Naive thymus-derived CD4-positive, alpha-beta T cell (primary cell): ENCODE measurements around the gene EMC6. TPM values are rescaled to one million over a fixed set of nuclear protein-coding genes. Genes with fewer than 3 reads are reported as not detected.

Source experiments
- ATAC-seq: fragments of 150-1000 bp; cut with Tn5 transposase; 2 replicates; pipeline ENCODE4 v1.10.0; 2021; ENCODE audit warnings: mild to moderate bottlenecking, moderate library complexity
- CTCF ChIA-PET: fragments of 350-600 bp; sonication (Branson Sonifier 250); formaldehyde crosslinking; loops from one replicate; lab custom pipeline; 2021; ENCODE audit warnings: antibody characterized with exemption; lab: Charles Lee
- POLR2A ChIA-PET: fragments of 350-600 bp; sonication (Branson Sonifier 250); formaldehyde crosslinking; loops from one replicate; lab custom pipeline; 2021; ENCODE audit warnings: antibody characterized with exemption, inconsistent platforms; lab: Charles Lee
- DNase-seq, 9 donors: peaks; one replicate each; pipeline versions ENCODE4 v3.0.0 to v3.0.0-alpha.2; 2020 to 2022; ENCODE audit warnings: mixed read lengths in 1 of 9
- H3K27ac ChIP-seq: one replicate; pipeline ENCODE4 v1.7.0; 2013; ENCODE audit warnings: mild to moderate bottlenecking, low read depth, low read length, moderate library complexity
- H3K27me3 ChIP-seq, 2 donors: one replicate each; pipeline ENCODE4 v1.7.0; 2013; ENCODE audit warnings: low read length in 2 of 2, mild to moderate bottlenecking in 2 of 2, moderate library complexity in 2 of 2; ENCODE audit not compliant: control insufficient read depth in 2 of 2, insufficient read depth in 2 of 2
- H3K36me3 ChIP-seq, 3 experiments: 1 replicate in 2 of 3; 2 replicates in 1 of 3; pipeline ENCODE4 v1.7.0; 2013; ENCODE audit warnings: low read length in 3 of 3, mild to moderate bottlenecking in 3 of 3, moderate library complexity in 1 of 3; ENCODE audit not compliant: insufficient read depth in 3 of 3, control insufficient read depth in 2 of 3
- H3K4me1 ChIP-seq, 2 donors: one replicate each; pipeline ENCODE4 v1.7.0; 2013; ENCODE audit warnings: low read length in 2 of 2, mild to moderate bottlenecking in 2 of 2, moderate library complexity in 1 of 2; ENCODE audit not compliant: control insufficient read depth in 2 of 2, insufficient read depth in 2 of 2
- H3K4me3 ChIP-seq: 2 replicates; pipeline ENCODE4 v1.7.0; 2013; ENCODE audit warnings: mild to moderate bottlenecking, low read length
- H3K9me3 ChIP-seq, 3 experiments: 1 replicate in 2 of 3; 2 replicates in 1 of 3; pipeline ENCODE4 v1.7.0; 2013; ENCODE audit warnings: low read length in 3 of 3; ENCODE audit not compliant: control insufficient read depth in 2 of 3
- H3K27ac Mint-ChIP-seq, 9 donors: one replicate each; pipeline ENCODE4 v1.8.0; 2020 to 2022; ENCODE audit warnings: mixed read lengths in 9 of 9, mild to moderate bottlenecking in 8 of 9, moderate library complexity in 5 of 9, inconsistent platforms in 2 of 9
- H3K27me3 Mint-ChIP-seq, 5 donors: one replicate each; pipeline ENCODE4 v1.8.0; 2021 to 2022; ENCODE audit warnings: mixed read lengths in 5 of 5, mild to moderate bottlenecking in 1 of 5
- H3K36me3 Mint-ChIP-seq, 5 donors: one replicate each; pipeline ENCODE4 v1.8.0; 2020 to 2022; ENCODE audit warnings: mixed read lengths in 5 of 5, mild to moderate bottlenecking in 3 of 5, inconsistent platforms in 1 of 5
- H3K4me1 Mint-ChIP-seq, 7 donors: one replicate each; pipeline ENCODE4 v1.8.0; 2020 to 2022; ENCODE audit warnings: mixed read lengths in 7 of 7, mild to moderate bottlenecking in 3 of 7, inconsistent platforms in 1 of 7
- H3K4me3 Mint-ChIP-seq, 10 donors: one replicate each; pipeline ENCODE4 v1.8.0; 2020 to 2022; ENCODE audit warnings: mild to moderate bottlenecking in 10 of 10, mixed read lengths in 10 of 10, moderate library complexity in 6 of 10, inconsistent platforms in 2 of 10
- H3K9me3 Mint-ChIP-seq, 11 donors: one replicate each; pipeline ENCODE4 v1.8.0; 2020 to 2022; ENCODE audit warnings: mixed read lengths in 11 of 11, mild to moderate bottlenecking in 4 of 11, inconsistent platforms in 1 of 11, moderate library complexity in 1 of 11
- intact Hi-C, 2 donors: fragments of 100-400 bp; cut with micrococcal nuclease; formaldehyde crosslinking; loops; one replicate each; pipeline ENCODE4 v1.15.1; 2023
- polyA plus RNA-seq, 2 donors: library from polyadenylated mRNA; unstranded; fragments of 300-500 nt; fragmentation: Illumina TruSeq; gene quantifications; one replicate each; pipeline ENCODE4 v1.2.3, GENCODE V29; 2021
- total RNA-seq, 6 experiments: library from RNA in 5 of 6; stranded (reverse) in 5 of 6; gene quantifications; 1 replicate in 5 of 6; 2 replicates in 1 of 6; pipeline ENCODE4 v1.2.3 and lab custom pipeline; 2021 to 2026

EMC6 gene
- total and polyA plus RNA-seq, 7 experiments from 2014 or later = 23.1 to 133 (median 32.8) TPM

DNA sequence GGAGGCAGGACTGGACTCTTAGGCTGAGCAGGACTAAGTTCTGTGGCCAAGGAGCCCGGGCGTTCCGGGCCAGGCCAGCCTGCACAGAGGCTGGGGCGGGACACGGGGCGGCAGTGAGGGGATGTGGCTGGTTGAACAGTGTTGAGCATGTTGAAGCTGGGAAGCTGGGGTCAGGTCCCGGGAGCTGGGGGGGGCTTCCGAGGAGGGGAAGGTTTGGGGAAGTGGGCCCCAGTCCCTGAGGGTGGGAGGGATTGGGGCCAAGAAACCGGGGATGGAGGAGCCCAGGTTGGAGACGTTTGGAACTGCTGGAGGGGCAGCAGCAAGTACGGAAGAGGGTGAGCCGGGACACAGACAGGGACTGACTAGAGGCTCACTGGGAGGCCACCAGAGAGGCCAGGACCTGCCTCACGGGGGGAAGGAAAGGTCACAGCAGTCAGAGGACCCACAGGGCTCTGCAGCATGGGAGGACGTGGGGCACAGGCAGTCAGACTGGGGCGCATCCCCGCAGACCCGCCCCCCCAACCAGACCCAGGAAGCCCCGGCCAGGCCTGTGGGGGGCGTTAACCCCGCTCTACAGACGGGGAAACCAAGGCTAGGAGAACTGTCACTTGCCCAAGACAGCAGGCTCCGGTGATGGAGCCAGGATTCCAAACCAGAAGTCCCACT, 9.7 kb upstream of the EMC6 start:
- Mint-ChIP-seq H3K9me3 (no peaks in the 10 kb centered on the region), H3K4me1 (no peaks in the 10 kb centered on the region), H3K36me3 (peaks cover 0 to 3% (median 0%) of the 10 kb centered on the region in 5 donors), H3K27me3 (no peaks in the 10 kb centered on the region), H3K27ac (no peak overlapping the region), H3K4me3 (no peak overlapping the region)
- H3K36me3 ChIP-seq = no peaks in the 10 kb centered on the region
- H3K4me3 ChIP-seq = no peak overlapping the region
- DNase-seq (no peak), ATAC-seq (no peak)
- no peaks in the 10 kb centered on the region for H3K9me3 ChIP-seq
- no peaks in the 10 kb centered on the region for H3K27me3 ChIP-seq
- no peak overlapping the region for H3K27ac ChIP-seq
- CTCF ChIA-PET = no interaction called here
- no peaks in the 10 kb centered on the region for H3K4me1 ChIP-seq
- POLR2A ChIA-PET = no interaction called here
- intact Hi-C loops = no loop called here

DNA sequence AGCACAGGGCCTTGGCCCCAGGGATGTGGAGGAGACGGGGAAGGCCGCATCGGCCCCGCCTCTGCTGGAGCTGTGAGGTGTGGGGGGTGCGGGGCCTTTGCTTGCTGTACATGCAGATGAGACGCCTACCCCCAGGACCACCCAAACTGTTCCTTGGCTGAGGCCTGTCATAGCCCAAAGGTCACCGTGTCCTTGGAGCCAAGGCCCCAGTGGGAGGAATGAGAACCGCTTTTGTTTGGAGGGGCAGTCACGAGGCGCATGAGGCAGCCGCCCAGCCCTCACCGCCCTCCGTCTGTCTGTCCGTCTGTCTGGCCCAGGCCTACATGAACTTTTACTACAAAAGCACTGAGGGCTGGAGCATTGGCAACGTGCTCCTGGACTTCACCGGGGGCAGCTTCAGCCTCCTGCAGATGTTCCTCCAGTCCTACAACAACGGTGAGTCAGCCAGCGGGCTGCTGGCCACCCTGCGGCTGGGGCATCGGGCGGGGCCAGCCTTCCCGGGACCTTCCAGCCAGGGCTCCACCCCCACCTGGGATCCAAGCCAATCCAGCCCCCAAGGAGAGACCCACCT, 9.0 kb upstream of the EMC6 start:
- Mint-ChIP-seq H3K9me3 (no peaks in the 10 kb centered on the region), H3K27ac (no peak overlapping the region), H3K4me3 (no peak overlapping the region), H3K36me3 (peaks cover 0 to 3% (median 0%) of the 10 kb centered on the region in 5 donors), H3K27me3 (no peaks in the 10 kb centered on the region), H3K4me1 (no peaks in the 10 kb centered on the region)
- ATAC-seq (no peak), DNase-seq (no peak)
- no peaks in the 10 kb centered on the region for H3K27me3 ChIP-seq
- CTCF ChIA-PET = no interaction called here
- intact Hi-C loops = no loop called here
- no peaks in the 10 kb centered on the region for H3K36me3 ChIP-seq
- POLR2A ChIA-PET = no interaction called here
- H3K4me3 ChIP-seq = no peak overlapping the region
- no peak overlapping the region for H3K27ac ChIP-seq
- H3K9me3 ChIP-seq = no peaks in the 10 kb centered on the region
- no peaks in the 10 kb centered on the region for H3K4me1 ChIP-seq

DNA sequence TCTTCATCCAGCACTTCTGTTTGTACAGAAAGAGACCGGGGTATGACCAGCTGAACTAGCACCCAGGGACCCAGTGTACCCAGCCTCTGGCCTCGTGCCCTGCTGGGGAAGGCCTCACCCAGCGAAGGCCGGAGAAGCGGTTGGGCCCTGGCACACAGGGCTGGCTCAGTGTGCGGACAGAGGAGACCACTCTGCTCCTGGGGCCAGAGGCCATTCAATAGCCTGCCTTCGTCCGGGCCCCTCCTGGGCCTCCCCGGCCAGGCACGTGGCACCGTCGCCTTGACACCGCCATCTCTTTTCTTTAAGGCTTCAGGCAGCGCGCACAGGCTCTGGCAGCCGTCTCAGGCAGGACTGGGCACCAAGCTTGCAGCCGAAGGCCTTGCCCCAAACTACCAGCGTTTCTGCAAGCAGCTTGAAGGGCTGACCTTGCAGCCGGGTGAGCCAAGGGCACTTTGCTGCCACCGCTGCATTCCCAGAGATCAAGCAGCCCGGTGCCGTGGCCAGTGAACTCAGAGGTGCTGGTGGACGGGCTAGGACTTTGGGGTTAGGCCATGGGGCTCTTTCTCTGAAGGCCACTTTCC, 8.2 kb upstream of the EMC6 start:
- peaks cover 0 to 3% (median 0%) of the 10 kb centered on the region in 5 donors for H3K36me3 Mint-ChIP-seq
- H3K27me3 Mint-ChIP-seq = no peaks in the 10 kb centered on the region
- Histone ChIP-seq H3K36me3 (no peaks in the 10 kb centered on the region), H3K4me3 (no peak overlapping the region), H3K27me3 (no peaks in the 10 kb centered on the region), H3K27ac (no peak overlapping the region), H3K9me3 (no peaks in the 10 kb centered on the region), H3K4me1 (no peaks in the 10 kb centered on the region)
- intact Hi-C loops = no loop called here
- CTCF ChIA-PET = no interaction called here
- no peak overlapping the region for H3K4me3 Mint-ChIP-seq
- POLR2A ChIA-PET = no interaction called here
- no peak overlapping the region for H3K27ac Mint-ChIP-seq
- H3K4me1 Mint-ChIP-seq = peaks cover 0 to 4% (median 2%) of the 10 kb centered on the region in 7 donors
- ATAC-seq (no peak), DNase-seq (no peak)
- H3K9me3 Mint-ChIP-seq = no peaks in the 10 kb centered on the region

DNA sequence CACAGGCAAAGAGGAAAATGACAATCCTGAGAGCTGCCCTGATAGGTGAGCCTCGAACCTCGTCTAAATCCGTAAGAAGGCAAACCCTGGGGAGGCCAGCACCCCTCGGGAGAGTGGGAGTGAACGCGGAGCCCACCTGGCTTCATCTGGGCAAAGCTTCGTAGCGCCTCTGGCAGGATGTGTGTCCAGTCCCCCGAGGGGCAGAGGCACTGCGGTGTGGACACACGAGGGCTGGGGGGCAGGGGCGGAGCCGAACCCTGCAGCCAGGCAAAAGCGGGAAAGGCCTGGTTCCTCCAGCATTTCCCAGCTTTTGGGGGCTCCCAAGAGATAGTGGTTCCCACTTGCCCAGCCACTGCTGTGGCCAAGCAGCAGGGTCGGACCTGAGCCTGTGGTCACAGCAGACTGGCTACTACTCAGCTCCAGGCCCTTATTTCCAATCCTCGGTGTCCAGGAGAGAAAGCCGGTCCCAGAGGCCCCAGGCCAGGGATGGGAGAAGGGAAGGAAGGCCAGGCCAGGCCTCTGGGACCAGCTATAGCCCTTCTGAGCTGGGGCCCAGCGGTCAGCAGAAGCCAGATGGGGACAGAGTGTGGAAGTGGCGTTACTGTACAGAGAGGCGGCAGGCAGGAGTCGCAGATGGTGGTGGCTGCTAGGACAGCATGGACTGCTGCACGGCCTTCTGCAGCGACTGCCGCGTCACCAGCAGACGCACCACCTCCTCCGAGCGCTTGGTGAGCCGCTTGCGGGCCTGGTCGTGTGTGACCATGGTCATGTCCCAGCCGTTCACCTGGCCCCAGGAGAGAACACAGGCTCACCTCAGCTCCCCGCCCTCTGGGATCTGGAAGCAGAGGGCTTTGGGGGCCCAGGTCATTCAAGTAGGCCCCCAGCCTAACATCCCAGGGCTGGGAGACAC, 5.3 kb upstream of the EMC6 start:
- Histone ChIP-seq H3K9me3 (no peaks in the 10 kb centered on the region), H3K27ac (no peak overlapping the region), H3K36me3 (peaks cover 0 to 4% (median 0%) of the 10 kb centered on the region in 3 experiments), H3K4me3 (no peak overlapping the region), H3K4me1 (peaks cover 0 to 6% of the 10 kb centered on the region in 2 donors), H3K27me3 (no peaks in the 10 kb centered on the region)
- H3K36me3 Mint-ChIP-seq = no peaks in the 10 kb centered on the region
- no peak for DNase-seq
- H3K27ac Mint-ChIP-seq = no peak overlapping the region
- intact Hi-C loops = no loop called here
- ATAC-seq = no peak
- H3K9me3 Mint-ChIP-seq = no peaks in the 10 kb centered on the region
- CTCF ChIA-PET = interaction anchor here (1.1 kb wide), 1 partner anchor 9 kb away, joined by 3 read pairs; no protein-coding TSS in a partner anchor
- H3K27me3 Mint-ChIP-seq = no peaks in the 10 kb centered on the region
- no peak overlapping the region for H3K4me3 Mint-ChIP-seq
- peaks cover 10 to 19% (median 12%) of the 10 kb centered on the region in 7 donors for H3K4me1 Mint-ChIP-seq
- POLR2A ChIA-PET = interaction anchor here (1.4 kb wide), 1 partner anchor 14 kb away, joined by 3 read pairs; no protein-coding TSS in a partner anchor

DNA sequence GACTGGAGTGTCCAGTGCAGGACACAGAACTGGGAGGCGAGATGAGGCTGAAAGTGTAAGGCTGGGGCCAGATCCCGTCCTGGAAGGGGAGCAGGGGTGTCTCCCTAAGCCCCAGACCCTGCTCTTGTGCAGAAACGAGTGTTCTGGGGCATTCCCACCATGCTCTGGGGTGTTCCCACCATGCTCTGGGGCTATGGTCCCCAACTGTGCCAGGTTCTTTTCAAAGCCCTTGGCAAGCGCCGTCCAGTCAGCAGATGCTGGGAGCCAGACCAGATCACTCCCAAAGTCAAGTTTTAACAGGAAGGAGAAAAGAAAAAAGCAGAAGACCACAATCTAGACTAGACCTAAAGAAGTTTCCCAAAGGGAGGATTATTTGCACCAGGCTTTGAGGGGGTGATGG, 2.8 kb upstream of the EMC6 start:
- POLR2A ChIA-PET = no interaction called here
- Mint-ChIP-seq H3K36me3 (peaks cover 0 to 3% (median 0%) of the 10 kb centered on the region in 5 donors), H3K9me3 (no peaks in the 10 kb centered on the region), H3K4me3 (peak overlapping the region in 9 of 10 donors; percentile 21 to 93 (median 43)), H3K27me3 (peaks cover 0 to 2% (median 0%) of the 10 kb centered on the region in 5 donors), H3K4me1 (peaks cover 16 to 38% (median 23%) of the 10 kb centered on the region in 7 donors), H3K27ac (peak overlapping the region in 2 of 9 donors; percentile 11 to 36)
- Histone ChIP-seq H3K27me3 (no peaks in the 10 kb centered on the region), H3K27ac (no peak overlapping the region), H3K36me3 (peaks cover 0 to 4% (median 3%) of the 10 kb centered on the region in 3 experiments), H3K4me1 (peaks cover 8 to 17% of the 10 kb centered on the region in 2 donors), H3K4me3 (no peak overlapping the region), H3K9me3 (no peaks in the 10 kb centered on the region)
- DNase-seq (no peak), ATAC-seq (no peak)
- CTCF ChIA-PET = no interaction called here
- intact Hi-C loops = loop anchor here (5.0 kb wide), 3 partner anchors 56 to 619 kb away; partner anchors contain the start of genes CAMKK1 (in 1 of the 2) and HASPIN (in 1 of the 2)

DNA sequence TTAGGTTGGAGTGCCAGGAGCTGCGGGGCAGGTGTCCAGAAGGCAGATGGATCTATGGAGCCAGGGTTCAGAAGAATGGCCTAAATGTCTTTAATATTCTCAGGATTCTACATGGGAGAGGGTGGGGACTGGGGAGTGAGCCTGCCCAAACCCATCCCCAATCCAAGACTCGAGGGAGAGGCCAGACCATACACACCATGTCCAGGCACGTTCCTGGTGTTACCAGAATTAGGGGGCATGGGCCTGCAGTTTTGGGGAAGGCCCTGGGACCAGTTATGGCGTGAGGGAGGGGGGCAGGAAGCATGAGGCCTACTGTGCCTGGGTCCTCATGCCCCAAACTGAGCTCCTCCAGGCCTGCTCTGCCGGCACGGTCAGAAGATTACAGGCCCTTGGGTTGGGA, 2.1 kb upstream of the EMC6 start:
- Histone ChIP-seq H3K27ac (no peak overlapping the region), H3K9me3 (no peaks in the 10 kb centered on the region), H3K36me3 (peaks cover 0 to 4% (median 3%) of the 10 kb centered on the region in 3 experiments), H3K4me1 (peaks cover 8 to 17% of the 10 kb centered on the region in 2 donors), H3K27me3 (no peaks in the 10 kb centered on the region), H3K4me3 (no peak overlapping the region)
- Mint-ChIP-seq H3K9me3 (no peaks in the 10 kb centered on the region), H3K36me3 (peaks cover 0 to 3% (median 0%) of the 10 kb centered on the region in 5 donors), H3K4me1 (peaks cover 17 to 40% (median 25%) of the 10 kb centered on the region in 7 donors), H3K27ac (peak overlapping the region in 1 of 9 donors; percentile 33), H3K4me3 (peak overlapping the region in 8 of 10 donors; percentile 10 to 93 (median 44)), H3K27me3 (peaks cover 0 to 2% (median 0%) of the 10 kb centered on the region in 5 donors)
- no peak for ATAC-seq
- intact Hi-C loops = loop anchor here (5.0 kb wide), 3 partner anchors 56 to 619 kb away; partner anchors contain the start of genes CAMKK1 (in 1 of the 2) and HASPIN (in 1 of the 2)
- ChIA-PET CTCF (no interaction called here), POLR2A (interaction anchor here (0.7 to 1.0 kb wide), 2 partner anchors 18 to 56 kb away, joined by 3 read pairs; no protein-coding TSS in a partner anchor)
- no peak for DNase-seq
